Right forelimb (tissue), 1 donor: ENCODE measurements around the gene RSU1.
"Not testable (repeated sequence)": the region's sequence is repeated elsewhere in the genome, so short reads cannot be mapped to it uniquely, and the experiment has no call there.

ENCODE experiments used
- DNase-seq: peaks from one replicate; pipeline ENCODE4 v3.0.0-alpha.2; 2018

The RSU1 gene

GRCh38 chr10:16817125-16818019 is at the start of gene RSU1:
TSS of gene RSU1 (minus strand) at chr10:16817424. CDS start at chr10:16817081, 343 bp downstream.
- peak; percentile 100 for DNase-seq

- DNase-seq, result no peak
These were observed 49.5 kb upstream of the RSU1 start for GRCh38 chr10:16866541-16867275.

- DNase-seq, result no peak
These were observed 48.5 kb upstream of the RSU1 start for GRCh38 chr10:16865766-16866165.

- DNase-seq, result no peak
These were observed 46.5 kb upstream of the RSU1 start for GRCh38 chr10:16863766-16864165.

- DNase-seq, result no peak
These were observed 40.2 kb upstream of the RSU1 start for GRCh38 chr10:16857419-16857818.

- no peak for DNase-seq
These were observed 39.3 kb upstream of the RSU1 start for GRCh38 chr10:16856567-16856966.

GRCh38 chr10:16856092-16856491 is 38.9 kb upstream of the RSU1 start:
- no peak for DNase-seq

GRCh38 chr10:16854623-16855022 is 37.4 kb upstream of the RSU1 start:
- no peak for DNase-seq

GRCh38 chr10:16853809-16854208 is 36.6 kb upstream of the RSU1 start:
- no peak for DNase-seq

- DNase-seq, result no peak
These were observed 36.0 kb upstream of the RSU1 start for GRCh38 chr10:16853201-16853600.

GRCh38 chr10:16852624-16853023 is 35.4 kb upstream of the RSU1 start:
- no peak for DNase-seq

GRCh38 chr10:16848562-16849154 is 31.4 kb upstream of the RSU1 start:
- DNase-seq, result no peak

- no peak for DNase-seq
These were observed 30.4 kb upstream of the RSU1 start for GRCh38 chr10:16847644-16848043.

- no peak for DNase-seq
These were observed 28.0 kb upstream of the RSU1 start for GRCh38 chr10:16845248-16845647.

GRCh38 chr10:16843252-16843870 is 26.1 kb upstream of the RSU1 start:
- DNase-seq, result no peak

- DNase-seq, result no peak
These were observed 18.0 kb upstream of the RSU1 start for GRCh38 chr10:16835228-16835627.

- DNase-seq, result peak; percentile 60
These were observed 15.3 kb upstream of the RSU1 start for GRCh38 chr10:16832351-16833080.

GRCh38 chr10:16828701-16829175 is 11.5 kb upstream of the RSU1 start:
- DNase-seq, result no peak

- DNase-seq, result peak; percentile 73
These were observed 10.9 kb upstream of the RSU1 start for GRCh38 chr10:16828114-16828568.

- not testable (repeated sequence) for DNase-seq
These were observed 10.2 kb upstream of the RSU1 start for GRCh38 chr10:16827474-16827873.

GRCh38 chr10:16822726-16823360 is 5.6 kb upstream of the RSU1 start:
- DNase-seq, result no peak

GRCh38 chr10:16822027-16822426 is 4.8 kb upstream of the RSU1 start:
- DNase-seq, result no peak
